NCI-H524 treated with DMSO at 0.1 percent for 48 hours (cell line): ENCODE data around the gene PRPF19.

Source experiments
- DNase-seq: peaks from one replicate; lab custom pipeline; 2025; lab: John Stamatoyannopoulos, UW

The PRPF19 gene

DNA sequence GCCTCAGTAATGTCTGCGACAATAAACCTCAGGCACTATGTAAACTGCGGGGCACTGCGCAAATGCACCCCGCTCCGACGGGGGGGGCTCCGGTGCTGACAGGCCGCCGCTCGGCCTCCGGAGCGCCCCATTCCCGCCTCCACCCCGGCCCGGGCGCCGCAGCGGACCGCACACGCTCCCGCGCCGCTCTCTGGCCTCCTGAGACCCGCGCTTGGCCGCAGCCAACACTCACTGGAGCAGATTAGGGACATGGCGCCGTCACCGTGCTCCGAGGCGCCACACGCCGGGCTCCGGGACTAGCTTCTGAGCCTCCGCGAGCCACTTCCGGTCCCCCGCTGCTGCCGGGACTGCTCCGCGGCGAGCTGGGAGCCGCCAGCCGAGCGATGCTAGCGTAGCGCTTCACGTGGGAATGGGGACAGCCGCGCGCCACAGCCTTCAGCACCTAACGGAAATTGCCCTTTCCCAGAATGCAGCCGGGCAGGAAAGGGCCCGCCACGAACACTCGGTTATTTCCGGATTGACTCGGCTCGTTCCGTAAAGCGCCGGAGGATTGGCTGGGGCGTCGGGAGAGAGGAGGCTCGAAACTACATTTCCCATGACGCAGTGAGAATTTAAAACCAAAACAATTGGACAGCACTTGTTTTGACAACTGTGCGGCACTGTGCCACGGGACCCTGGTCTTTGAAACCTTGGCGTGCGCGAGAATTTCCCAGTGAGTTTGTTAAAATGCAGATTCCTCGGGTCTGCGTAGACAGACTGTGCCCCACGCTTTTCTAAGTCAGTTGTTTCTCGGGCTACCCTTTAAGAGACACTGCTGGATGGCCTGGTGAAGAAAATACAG lies at the start of gene PRPF19:
Gene PRPF19, minus strand, starts transcription at position 454 of the 841 bp plus-strand sequence. Its CDS starts 203 bp downstream, at position 251.
- peak; percentile 84 for DNase-seq

DNA sequence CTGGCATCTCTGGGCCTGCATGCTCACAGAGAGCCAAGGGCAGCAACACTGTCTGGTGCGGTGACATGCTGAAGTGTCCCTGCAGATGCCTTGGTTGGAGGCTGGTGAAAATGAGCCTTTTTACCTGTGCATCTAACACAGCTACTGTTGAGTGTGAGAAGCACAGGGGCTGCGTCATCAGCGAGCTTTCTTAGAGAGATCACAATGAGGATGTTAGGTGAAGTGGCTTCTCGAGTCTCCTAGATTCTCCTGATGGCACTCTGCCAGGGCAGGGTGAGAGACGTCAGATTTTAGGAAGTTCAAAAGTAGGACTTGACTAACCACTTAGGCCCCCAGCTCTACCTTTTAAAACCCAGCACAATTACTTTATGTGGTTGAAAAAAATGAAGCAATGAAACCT lies 49.2 kb upstream of the PRPF19 start:
- no peak for DNase-seq

GRCh38 chr11:60954421-60954820 lies 48.0 kb upstream of the PRPF19 start:
- DNase-seq = no peak

DNA sequence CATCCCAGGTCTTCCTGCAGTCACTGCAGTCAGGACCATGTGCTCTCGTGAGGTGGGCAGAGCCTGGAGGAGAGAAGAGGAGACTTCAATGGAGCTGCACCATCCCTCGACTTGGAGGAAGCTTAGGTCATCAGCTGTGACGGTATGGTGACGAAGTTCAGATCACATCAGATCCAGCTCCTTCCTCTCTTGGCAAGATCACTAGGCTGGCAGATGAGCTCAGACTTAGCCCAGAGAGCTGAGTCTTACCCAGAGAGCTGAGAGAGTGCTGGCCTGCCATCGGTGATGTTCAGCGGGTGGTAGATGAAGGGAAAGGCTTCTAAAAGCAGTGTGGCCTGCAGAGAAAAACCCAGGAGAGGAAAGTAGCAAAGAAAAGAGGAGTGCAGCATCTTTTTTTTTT lies 47.4 kb upstream of the PRPF19 start:
- no peak for DNase-seq

GRCh38 chr11:60952742-60953170 lies 46.4 kb upstream of the PRPF19 start:
- no peak for DNase-seq

- DNase-seq = no peak
Measured at GRCh38 chr11:60951904-60952741, 45.7 kb upstream of the PRPF19 start, which contains the start of gene SLC15A3. TSS of gene SLC15A3 (minus strand) at chr11:60952176. CDS start at chr11:60951551, 625 bp downstream.

- DNase-seq = no peak
Measured at GRCh38 chr11:60951606-60951903, 45.2 kb upstream of the PRPF19 start.

- DNase-seq = no peak
Measured at GRCh38 chr11:60950933-60951605, 44.7 kb upstream of the PRPF19 start.

DNA sequence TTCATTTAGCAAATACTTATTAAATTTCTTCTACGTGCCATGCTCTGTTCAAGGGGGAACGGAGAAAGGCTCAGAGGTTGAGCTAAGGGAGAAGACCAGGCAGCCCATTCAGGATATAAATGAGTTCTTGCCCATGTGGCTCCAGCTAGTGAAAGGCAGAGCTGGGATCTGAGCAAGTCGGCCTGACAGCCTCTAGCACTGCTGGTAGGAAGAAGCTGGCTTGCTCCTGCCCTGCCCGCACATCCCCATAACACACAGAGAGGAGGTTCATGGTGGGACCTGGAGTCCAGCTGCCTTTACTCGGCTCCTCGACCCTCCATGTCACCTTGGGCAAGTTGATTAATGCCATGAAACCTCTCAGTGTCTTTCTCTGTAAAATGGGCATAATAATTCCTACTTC lies 43.6 kb upstream of the PRPF19 start:
- DNase-seq = no peak

- DNase-seq = peak; percentile 74
Measured at GRCh38 chr11:60948250-60948649, 41.9 kb upstream of the PRPF19 start.

DNA sequence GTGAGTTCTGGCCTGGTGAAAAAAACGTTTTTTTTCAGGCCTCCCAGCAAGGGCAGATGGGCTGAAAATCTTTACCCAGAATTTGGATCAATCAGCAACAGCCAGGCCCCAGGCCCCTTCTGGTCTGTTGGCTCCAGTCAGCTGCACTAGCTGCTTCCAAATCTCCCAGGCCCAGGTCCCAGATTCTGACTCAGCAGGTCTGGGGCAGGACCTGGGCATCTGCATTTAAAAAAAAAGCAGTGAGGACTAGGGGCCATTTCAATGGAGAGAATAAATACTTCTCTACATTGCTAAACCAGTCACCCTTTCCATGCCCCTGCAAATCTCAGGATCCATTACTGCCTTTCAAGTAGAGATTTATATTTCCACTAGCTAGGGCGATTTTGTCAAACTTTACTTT lies 41.3 kb upstream of the PRPF19 start:
- DNase-seq = no peak

GRCh38 chr11:60946601-60947264 lies 40.3 kb upstream of the PRPF19 start:
- DNase-seq = no peak

- DNase-seq = no peak
Measured at GRCh38 chr11:60945295-60945667, 38.9 kb upstream of the PRPF19 start.

DNA sequence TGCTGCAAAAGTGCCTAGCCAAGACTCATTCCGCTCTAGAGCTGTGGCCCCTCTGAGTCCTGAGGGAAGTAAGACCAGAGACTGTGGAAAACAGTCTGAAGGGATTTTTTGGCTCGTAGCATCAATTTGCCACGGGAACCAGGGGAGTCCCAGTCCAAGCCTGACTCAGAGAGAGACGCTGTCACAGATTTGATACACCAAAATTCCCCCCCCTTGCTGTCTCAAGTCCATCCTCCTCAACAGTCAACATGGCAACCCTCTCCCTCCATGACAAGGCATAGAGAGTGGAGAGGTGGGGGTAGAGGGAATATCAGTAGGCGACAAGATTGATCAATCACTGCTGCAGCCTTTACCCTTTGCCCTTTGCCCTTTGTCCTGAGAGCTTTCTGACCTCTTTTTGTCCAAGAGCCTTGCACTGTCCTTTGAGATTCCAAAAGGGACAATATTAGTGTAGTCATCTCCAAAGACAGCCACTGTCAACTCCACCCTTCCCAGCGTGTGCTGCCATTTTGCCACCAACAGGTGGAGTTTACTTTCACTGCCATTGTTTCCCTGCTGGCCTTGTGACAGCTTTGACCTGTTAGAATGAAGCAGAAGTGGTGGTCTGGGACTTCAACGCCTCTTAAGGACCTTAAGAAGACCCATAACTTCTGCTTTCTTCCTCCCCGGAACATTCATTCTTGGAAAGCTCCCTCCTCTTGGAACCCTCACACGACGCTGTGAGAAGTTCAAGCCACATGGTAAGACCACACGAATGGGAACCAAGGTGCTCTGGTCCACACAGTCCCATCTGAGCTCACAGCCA lies 38.3 kb upstream of the PRPF19 start:
- no peak for DNase-seq

GRCh38 chr11:60942970-60943565 lies 36.7 kb upstream of the PRPF19 start:
- DNase-seq = no peak

- DNase-seq = no peak
Measured at GRCh38 chr11:60942219-60942618, 35.8 kb upstream of the PRPF19 start.

- DNase-seq = no peak
Measured at GRCh38 chr11:60941371-60942119, 35.2 kb upstream of the PRPF19 start.

DNA sequence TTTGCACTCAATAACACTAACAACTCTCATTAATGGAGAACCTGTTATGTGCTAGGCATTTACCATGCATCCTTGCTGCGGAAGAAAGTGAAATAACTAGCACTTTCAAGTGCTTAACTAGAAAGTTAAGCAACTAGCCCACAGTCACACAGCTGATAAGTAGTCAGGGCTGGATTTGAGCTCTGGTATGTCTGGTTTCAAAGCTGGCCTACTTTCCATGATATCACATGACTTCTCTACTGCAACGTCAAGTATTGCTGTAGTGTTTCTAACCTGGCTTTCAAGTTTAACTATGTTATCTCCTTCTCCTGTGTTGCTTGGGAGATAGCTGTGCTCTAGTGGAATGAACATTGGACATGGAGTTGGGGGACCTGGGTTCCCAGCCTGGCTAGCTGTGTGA lies 33.5 kb upstream of the PRPF19 start:
- DNase-seq = no peak

DNA sequence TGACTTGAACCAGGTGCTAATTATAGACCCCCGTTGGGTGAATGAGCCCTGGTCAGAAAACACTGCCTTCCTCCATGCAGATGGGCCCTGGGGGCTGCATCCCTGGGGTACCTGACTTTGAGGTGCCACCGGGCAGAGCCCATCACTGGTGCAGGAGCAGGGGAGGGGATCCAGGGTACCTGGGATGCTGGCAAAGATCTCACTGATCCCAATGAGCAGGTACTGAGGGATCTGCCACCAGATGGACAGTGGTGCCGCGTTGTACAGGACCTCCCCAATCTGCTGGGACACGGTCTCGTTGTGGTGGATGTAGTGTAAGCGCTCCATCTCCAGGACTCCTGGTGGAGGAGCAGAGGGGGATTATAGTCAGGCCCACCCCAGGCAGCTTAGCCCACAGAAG lies 32.9 kb upstream of the PRPF19 start:
- no peak for DNase-seq

GRCh38 chr11:60938500-60938899 lies 32.1 kb upstream of the PRPF19 start:
- DNase-seq = no peak
